Vagina (tissue), 2 donors: ENCODE measurements around the gene RUNDC3A. TPM values are rescaled to one million over a fixed set of nuclear protein-coding genes. Genes with fewer than 3 reads are reported as not detected.

Experiments used
- DNase-seq, 2 donors: peaks; one replicate each; pipeline ENCODE4 v3.0.0-alpha.2; 2017; ENCODE audit errors: extremely low spot score in 2 of 2
- H3K27ac ChIP-seq: fragments of 200-600 bp; sonication (generic); one replicate; pipeline ENCODE4 v1.5.1; 2019
- H3K27me3 ChIP-seq: fragments of 200-600 bp; sonication (generic); one replicate; pipeline ENCODE4 v1.5.1; 2019
- H3K36me3 ChIP-seq, 2 donors: fragments of 200-600 bp; sonication (generic); one replicate each; pipeline ENCODE4 v1.5.1; 2017 to 2019
- H3K4me1 ChIP-seq: fragments of 200-600 bp; sonication (generic); one replicate; pipeline ENCODE4 v1.5.1; 2019
- H3K4me3 ChIP-seq, 2 donors: fragments of 200-600 bp; sonication (generic); 1 replicate in 1 of 2; 2 replicates in 1 of 2; pipeline ENCODE4 v1.5.1; 2016 to 2019
- H3K9me3 ChIP-seq: fragments of 200-600 bp; sonication (generic); one replicate; pipeline ENCODE4 v1.5.1; 2019
- POLR2A ChIP-seq, 2 donors: fragments of 450-650 bp; IDR thresholded peaks; one replicate each; pipeline ENCODE4 v1.6.1; 2017; ENCODE audit warnings: antibody characterized with exemption in 2 of 2, mild to moderate bottlenecking in 2 of 2, moderate library complexity in 2 of 2
- POLR2AphosphoS5 ChIP-seq, 2 donors: sonication (generic); formaldehyde crosslinking; IDR thresholded peaks; one replicate each; pipeline ENCODE4 v1.9.0; 2017; ENCODE audit warnings: antibody characterized with exemption in 2 of 2, mild to moderate bottlenecking in 2 of 2, low read depth in 1 of 2; ENCODE audit not compliant: insufficient read depth in 1 of 2
- intact Hi-C: fragments of 100-400 bp; cut with DNase I; formaldehyde crosslinking; loops from one replicate; pipeline ENCODE4 v1.15.1; 2023
- total RNA-seq: library from RNA; depleted of rRNA; stranded (reverse); fragments of >200 nt; gene quantifications from one replicate; pipeline ENCODE4 v1.2.3, GENCODE V29; 2016
- TF ChIP-seq, protein P1 (sequence below), 3 experiments: fragments of 450-650 bp in 2 of 3; fragments of 200-600 bp in 1 of 3; sonication (generic) in 1 of 3; IDR thresholded peaks; one replicate each; pipeline ENCODE4 v1.5.1; 2017 to 2019; ENCODE audit warnings: antibody characterized with exemption in 3 of 3, mild to moderate bottlenecking in 2 of 3, moderate library complexity in 2 of 3

The RUNDC3A gene
- total RNA-seq, 1 donor from 2014 or later, result 2.0 TPM

DNA sequence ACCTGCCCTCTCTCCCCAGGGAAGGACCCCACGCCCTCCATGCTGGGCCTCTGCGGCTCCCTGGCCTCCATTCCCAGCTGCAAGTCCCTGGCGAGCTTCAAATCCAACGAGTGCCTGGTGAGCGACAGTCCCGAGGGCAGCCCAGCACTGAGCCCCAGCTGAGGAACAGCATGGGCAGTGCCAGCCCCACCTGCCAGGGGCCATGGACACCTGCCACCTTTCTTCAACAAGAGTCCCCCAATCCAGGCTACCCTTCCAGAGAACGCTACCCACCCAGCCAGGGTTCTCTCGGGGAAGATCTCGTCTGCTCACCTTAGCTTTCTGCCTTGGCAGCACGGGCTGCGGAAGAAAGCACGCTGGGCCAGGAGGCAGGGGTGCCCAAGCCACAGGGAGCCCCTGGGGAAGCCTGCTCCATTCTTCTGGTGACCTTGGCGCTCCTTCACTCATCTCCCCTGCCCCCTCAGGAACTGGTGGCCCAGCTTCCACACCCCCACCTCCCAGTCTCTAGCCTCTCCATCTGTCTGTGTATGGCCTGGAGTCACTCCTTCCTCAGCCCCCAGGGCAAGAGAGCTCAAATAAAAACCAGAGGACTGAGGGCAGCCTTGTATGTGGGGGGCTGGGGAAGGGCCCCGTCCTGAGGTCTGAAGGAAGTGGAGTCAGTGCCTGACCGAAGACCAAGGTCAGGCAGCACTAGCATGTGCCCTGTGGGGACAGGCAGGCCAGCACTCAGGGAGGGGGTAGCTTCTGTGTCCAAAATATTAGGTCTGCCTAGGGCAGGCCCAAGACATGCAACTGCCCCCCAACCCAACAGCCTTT is 9.9 kb downstream of the RUNDC3A start:
- TF ChIP-seq POLR2AphosphoS5 (IDR thresholded peaks at IDR 0.05; ENCODE audit: insufficient read depth in 1 of 2, low read depth in 1 of 2) (no peak), POLR2A (IDR thresholded peaks at IDR 0.05) (no peak)
- TF ChIP-seq, protein P1, sequence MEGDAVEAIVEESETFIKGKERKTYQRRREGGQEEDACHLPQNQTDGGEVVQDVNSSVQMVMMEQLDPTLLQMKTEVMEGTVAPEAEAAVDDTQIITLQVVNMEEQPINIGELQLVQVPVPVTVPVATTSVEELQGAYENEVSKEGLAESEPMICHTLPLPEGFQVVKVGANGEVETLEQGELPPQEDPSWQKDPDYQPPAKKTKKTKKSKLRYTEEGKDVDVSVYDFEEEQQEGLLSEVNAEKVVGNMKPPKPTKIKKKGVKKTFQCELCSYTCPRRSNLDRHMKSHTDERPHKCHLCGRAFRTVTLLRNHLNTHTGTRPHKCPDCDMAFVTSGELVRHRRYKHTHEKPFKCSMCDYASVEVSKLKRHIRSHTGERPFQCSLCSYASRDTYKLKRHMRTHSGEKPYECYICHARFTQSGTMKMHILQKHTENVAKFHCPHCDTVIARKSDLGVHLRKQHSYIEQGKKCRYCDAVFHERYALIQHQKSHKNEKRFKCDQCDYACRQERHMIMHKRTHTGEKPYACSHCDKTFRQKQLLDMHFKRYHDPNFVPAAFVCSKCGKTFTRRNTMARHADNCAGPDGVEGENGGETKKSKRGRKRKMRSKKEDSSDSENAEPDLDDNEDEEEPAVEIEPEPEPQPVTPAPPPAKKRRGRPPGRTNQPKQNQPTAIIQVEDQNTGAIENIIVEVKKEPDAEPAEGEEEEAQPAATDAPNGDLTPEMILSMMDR (IDR thresholded peaks at IDR 0.05), result no peak
- peaks cover 6% of the 10 kb centered on the region for H3K27me3 ChIP-seq
- DNase-seq, result no peak
- peaks cover 0 to 33% of the 10 kb centered on the region in 2 donors for H3K36me3 ChIP-seq
- intact Hi-C loops, result no loop called here
- H3K9me3 ChIP-seq, result no peaks in the 10 kb centered on the region
- peaks cover 16% of the 10 kb centered on the region for H3K4me1 ChIP-seq
- H3K27ac ChIP-seq, result no peak overlapping the region
- H3K4me3 ChIP-seq, result no peak overlapping the region

DNA sequence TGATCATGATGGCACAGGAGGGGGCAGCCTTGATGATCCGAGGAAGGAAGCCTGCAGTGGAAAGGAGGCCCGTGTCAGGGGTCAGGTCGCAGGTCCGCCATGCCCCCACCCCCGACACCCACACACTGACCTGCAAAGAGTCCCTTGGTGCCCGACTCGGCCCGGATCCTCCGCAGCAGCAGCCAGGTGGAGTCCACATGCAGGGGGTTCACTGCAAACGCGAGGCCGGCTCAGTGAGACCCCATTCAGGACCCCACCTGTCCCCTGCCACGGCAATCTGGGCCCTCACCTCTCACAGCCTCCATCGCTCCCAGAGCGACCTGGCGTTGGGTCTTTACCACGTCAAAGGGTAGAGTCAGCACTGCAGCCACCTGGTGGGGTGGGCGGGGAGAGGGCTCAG is 11.7 kb downstream of the RUNDC3A start:
- Histone ChIP-seq H3K4me3 (no peak overlapping the region), H3K36me3 (peaks cover 0 to 33% of the 10 kb centered on the region in 2 donors), H3K4me1 (peaks cover 20% of the 10 kb centered on the region), H3K27ac (no peak overlapping the region), H3K27me3 (no peaks in the 10 kb centered on the region), H3K9me3 (no peaks in the 10 kb centered on the region)
- TF ChIP-seq POLR2A (IDR thresholded peaks at IDR 0.05) (no peak), POLR2AphosphoS5 (IDR thresholded peaks at IDR 0.05; ENCODE audit: insufficient read depth in 1 of 2, low read depth in 1 of 2) (no peak)
- TF ChIP-seq, protein P1 (IDR thresholded peaks at IDR 0.05), result no peak
- intact Hi-C loops, result loop anchor here (5.0 kb wide), 1 partner anchor 108 kb away; no protein-coding TSS in a partner anchor
- no peak for DNase-seq

DNA sequence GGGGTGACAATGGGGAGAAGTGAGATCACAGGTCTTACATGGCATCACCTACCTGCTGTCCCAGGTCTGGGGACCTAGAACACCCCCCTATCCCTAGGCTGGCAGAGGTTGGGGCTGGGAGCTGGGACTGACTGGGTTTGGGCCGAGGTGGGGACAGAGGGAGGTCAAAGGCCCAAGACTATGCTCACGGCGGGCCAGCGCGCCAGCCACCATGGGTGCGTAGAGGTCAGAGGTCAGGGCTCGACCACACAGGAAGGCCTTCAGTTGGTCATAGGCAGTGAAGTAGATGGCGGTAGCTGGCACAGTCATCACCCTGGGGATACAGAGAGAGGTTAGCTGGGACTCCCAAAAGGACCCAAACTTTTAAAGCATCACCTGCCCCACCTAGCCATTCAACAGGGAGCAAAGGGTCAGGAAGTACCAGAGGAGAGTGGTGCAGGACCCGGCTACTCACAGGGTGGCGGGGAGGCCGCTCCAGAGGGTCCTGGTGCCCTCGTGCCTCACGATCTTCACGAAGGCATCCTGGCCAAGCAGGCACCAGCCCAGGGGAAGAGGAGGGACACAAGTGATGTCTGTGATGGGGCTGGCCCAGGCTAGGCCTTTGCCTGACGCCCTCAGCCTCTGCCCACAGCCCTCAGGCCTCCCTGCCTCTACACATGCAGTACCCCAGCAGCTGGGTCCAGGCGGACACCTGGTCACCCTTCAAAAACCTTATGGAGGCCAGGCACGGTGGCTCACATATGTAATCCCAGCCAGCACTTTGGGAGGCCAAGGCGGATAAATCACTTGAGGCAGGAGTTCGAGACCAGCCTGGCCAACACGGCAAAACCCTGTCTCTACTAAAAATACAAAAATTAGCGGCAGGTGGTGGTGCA is 13.1 kb downstream of the RUNDC3A start:
- intact Hi-C loops, result loop anchor here (5.0 kb wide), 1 partner anchor 109 kb away; no protein-coding TSS in a partner anchor
- H3K27me3 ChIP-seq, result no peaks in the 10 kb centered on the region
- DNase-seq, result no peak
- TF ChIP-seq POLR2AphosphoS5 (IDR thresholded peaks at IDR 0.05; ENCODE audit: insufficient read depth in 1 of 2, low read depth in 1 of 2), result no peak
- no peak overlapping the region for H3K27ac ChIP-seq
- peaks cover 32% of the 10 kb centered on the region for H3K4me1 ChIP-seq
- H3K9me3 ChIP-seq, result no peaks in the 10 kb centered on the region
- peaks cover 0 to 33% of the 10 kb centered on the region in 2 donors for H3K36me3 ChIP-seq
- H3K4me3 ChIP-seq, result no peak overlapping the region

DNA sequence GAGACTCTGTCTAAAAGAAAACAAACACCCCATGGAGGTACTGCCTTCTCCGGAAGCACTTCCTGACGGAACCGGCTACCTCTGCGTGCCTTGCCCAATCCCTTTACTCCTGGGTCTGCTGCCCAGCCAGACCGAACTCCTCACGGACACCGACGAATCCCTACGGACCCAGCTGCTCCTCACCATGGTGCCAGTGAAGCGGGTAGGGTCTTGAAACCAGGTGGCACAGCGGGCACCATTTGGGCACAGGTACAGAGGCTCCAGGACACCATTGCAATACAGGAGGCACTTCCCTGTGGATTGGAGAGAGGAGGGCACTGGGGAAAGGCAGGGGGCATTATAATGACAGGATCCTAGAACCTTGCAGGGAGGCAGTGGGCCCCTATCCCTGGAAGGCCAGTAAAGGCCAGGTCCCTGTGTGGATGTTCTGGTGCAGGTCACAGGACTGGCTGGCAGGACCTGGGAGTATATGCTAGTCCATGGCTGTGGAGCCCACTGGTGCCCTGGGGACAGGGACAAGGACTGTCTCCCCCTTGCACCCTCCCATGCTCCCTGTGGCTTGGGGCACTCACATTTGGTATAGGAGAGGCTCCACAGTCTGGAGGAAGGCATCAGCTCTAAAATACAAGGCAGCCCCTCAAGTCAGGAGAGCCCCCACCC is 14.0 kb downstream of the RUNDC3A start:
- H3K27ac ChIP-seq, result no peak overlapping the region
- intact Hi-C loops, result loop anchor here (5.0 kb wide), 1 partner anchor 110 kb away; no protein-coding TSS in a partner anchor
- no peaks in the 10 kb centered on the region for H3K9me3 ChIP-seq
- no peak for DNase-seq
- peaks cover 0 to 33% of the 10 kb centered on the region in 2 donors for H3K36me3 ChIP-seq
- no peaks in the 10 kb centered on the region for H3K27me3 ChIP-seq
- no peak overlapping the region for H3K4me3 ChIP-seq
- H3K4me1 ChIP-seq, result peaks cover 32% of the 10 kb centered on the region
- TF ChIP-seq POLR2A (IDR thresholded peaks at IDR 0.05) (no peak), POLR2AphosphoS5 (IDR thresholded peaks at IDR 0.05; ENCODE audit: insufficient read depth in 1 of 2, low read depth in 1 of 2) (no peak)
- TF ChIP-seq, protein P1 (IDR thresholded peaks at IDR 0.05), result no peak
